HepG2 (cell line): ENCODE data around the gene WNT5B. TPM values are rescaled to one million over a fixed set of nuclear protein-coding genes. Genes with fewer than 3 reads are reported as not detected.

Source experiments
- ATAC-seq: fragments of 200-7000 bp; cut with Tn5 transposase; 3 replicates; pipeline ENCODE4 v1.9.1; 2020; ENCODE audit warnings: mild to moderate bottlenecking, moderate library complexity
- BruUV-seq: library from RNA; stranded (reverse); fragments of 400-500 nt; replicated peaks from 2 replicates; lab custom pipeline; 2021; lab: Mats Ljungman, UMichigan
- CTCF ChIA-PET: fragments of 300-600 bp; formaldehyde crosslinking; extraction: SDS; loops from one replicate; lab custom pipeline; 2021; ENCODE audit warnings: low total read pairs, inconsistent platforms, low intra/inter-chr PET ratio; lab: Yijun Ruan, JAX
- POLR2A ChIA-PET: fragments of 350-600 bp; sonication (Branson Sonifier 250); formaldehyde crosslinking; loops from one replicate; lab custom pipeline; 2020; ENCODE audit warnings: antibody characterized with exemption, inconsistent platforms; lab: Yijun Ruan, JAX
- DNase-seq: peaks from one replicate; pipeline ENCODE4 v3.0.0-alpha.2; 2015; ENCODE audit warnings: low spot score
- FAIRE-seq: peaks from 3 replicates; lab custom pipeline; 2011; peaks lifted over from hg19 to GRCh38; lab: Jason Lieb, UNC
- H2AFZ ChIP-seq: one replicate; pipeline ENCODE4 v1.6.1; 2011; ENCODE audit warnings: low read length, inconsistent platforms
- H3K27ac ChIP-seq: fragments of 300-600 bp; 3 replicates; pipeline ENCODE4 v1.8.0; 2011; ENCODE audit warnings: mixed run types, mild to moderate bottlenecking, mixed read lengths, low read length, inconsistent platforms; ENCODE audit not compliant: insufficient read depth; ENCODE audit errors: extremely low read length
- H3K27me3 ChIP-seq, 2 experiments: fragments of 200-600 bp in 1 of 2; 2 replicates in 1 of 2; 3 replicates in 1 of 2; pipeline versions ENCODE4 v1.6.0 to v1.8.0; 2011; ENCODE audit warnings: low read length in 2 of 2, mild to moderate bottlenecking in 2 of 2, moderate library complexity in 2 of 2, inconsistent platforms in 1 of 2; ENCODE audit not compliant: insufficient read depth in 2 of 2, control insufficient read depth in 1 of 2
- H3K36me3 ChIP-seq, 2 experiments: fragments of 200-600 bp in 1 of 2; replicated peaks in 1 of 2; 2 replicates in 1 of 2; 3 replicates in 1 of 2; pipeline versions ENCODE4 v1.5.1 to v1.8.0; 2011; ENCODE audit warnings: low read length in 2 of 2, inconsistent platforms in 1 of 2; ENCODE audit not compliant: insufficient read depth in 2 of 2, control insufficient read depth in 1 of 2
- H3K4me1 ChIP-seq: 2 replicates; pipeline ENCODE4 v1.5.1; 2012; ENCODE audit warnings: low read length, inconsistent platforms; ENCODE audit not compliant: insufficient read depth
- H3K4me2 ChIP-seq: 2 replicates; pipeline ENCODE4 v1.6.0; 2011; ENCODE audit warnings: low read depth, low read length, inconsistent platforms
- H3K4me3 ChIP-seq, 3 experiments: fragments of 200-600 bp in 1 of 3; sonication (generic), shearing (Covaris generic) in 1 of 3; replicated peaks in 1 of 3; 2 replicates each; pipeline ENCODE4 v1.5.1; 2011 to 2016; ENCODE audit warnings: low read length in 3 of 3, inconsistent platforms in 2 of 3, low read depth in 2 of 3, mild to moderate bottlenecking in 2 of 3, control low read depth in 1 of 3, mixed read lengths in 1 of 3; ENCODE audit not compliant: insufficient read depth in 1 of 3
- H3K79me2 ChIP-seq: one replicate; pipeline ENCODE4 v1.6.1; 2011; ENCODE audit warnings: low read length, inconsistent platforms; ENCODE audit not compliant: insufficient read depth
- H3K9ac ChIP-seq: 2 replicates; pipeline ENCODE4 v1.6.0; 2011; ENCODE audit warnings: mild to moderate bottlenecking, low read depth, low read length, inconsistent platforms; ENCODE audit not compliant: insufficient read depth
- H3K9me3 ChIP-seq: 2 replicates; pipeline ENCODE4 v1.5.1; 2012; ENCODE audit warnings: mild to moderate bottlenecking, low read length
- H4K20me1 ChIP-seq: 2 replicates; pipeline ENCODE4 v1.6.0; 2011; ENCODE audit warnings: inconsistent platforms, mild to moderate bottlenecking, low read length, moderate library complexity; ENCODE audit not compliant: insufficient read depth
- ARNT ChIP-seq: fragments of 450-650 bp; IDR thresholded peaks from 2 replicates; pipeline ENCODE4 v1.6.1; 2017
- CREBL2 ChIP-seq: sonication (generic); formaldehyde crosslinking; IDR thresholded peaks from 2 replicates; pipeline ENCODE4 v1.8.1; 2023; ENCODE audit warnings: missing genetic modification reagents, mild to moderate bottlenecking, borderline replicate concordance
- FUBP1 ChIP-seq: sonication (generic); formaldehyde crosslinking; IDR thresholded peaks from 2 replicates; pipeline ENCODE4 v1.5.1; 2020; ENCODE audit warnings: missing genetic modification reagents, mild to moderate bottlenecking, borderline replicate concordance
- GMEB1 ChIP-seq: sonication (generic); formaldehyde crosslinking; IDR thresholded peaks from 2 replicates; pipeline ENCODE4 v1.5.1; 2020; ENCODE audit warnings: missing genetic modification reagents, mild to moderate bottlenecking, borderline replicate concordance
- HBP1 ChIP-seq: IDR thresholded peaks from 2 replicates; pipeline ENCODE4 v1.6.1; 2016; ENCODE audit warnings: low read depth, control low read depth
- HIVEP1 ChIP-seq: sonication (generic); formaldehyde crosslinking; IDR thresholded peaks from 2 replicates; pipeline ENCODE4 v1.4.0; 2020; ENCODE audit warnings: mild to moderate bottlenecking, missing genetic modification reagents
- POLR2G ChIP-seq: fragments of 200-400 bp; formaldehyde crosslinking; IDR thresholded peaks from 2 replicates; pipeline ENCODE4 v1.6.1; 2018; ENCODE audit warnings: mild to moderate bottlenecking, low read depth, low read length, moderate library complexity
- ZNF335 ChIP-seq: sonication (generic); formaldehyde crosslinking; IDR thresholded peaks from 2 replicates; pipeline ENCODE4 v1.4.0; 2020; ENCODE audit warnings: missing genetic modification reagents
- ZNF577 ChIP-seq: sonication (generic); formaldehyde crosslinking; IDR thresholded peaks from 2 replicates; pipeline ENCODE4 v1.4.0; 2020; ENCODE audit warnings: mild to moderate bottlenecking, low read depth, missing genetic modification reagents, borderline replicate concordance
- ZNF614 ChIP-seq: IDR thresholded peaks from 2 replicates; pipeline ENCODE4 v1.6.1; 2018; ENCODE audit warnings: missing biosample characterization, missing genetic modification reagents, inconsistent platforms, borderline replicate concordance
- ZSCAN31 ChIP-seq: sonication (generic); formaldehyde crosslinking; IDR thresholded peaks from 2 replicates; pipeline ENCODE4 v1.5.0; 2020; ENCODE audit warnings: low read depth, mild to moderate bottlenecking, missing genetic modification reagents
- in situ Hi-C: cut with HindIII; loops from 2 replicates; pipeline ENCODE4 v1.10.0; 2017; ENCODE audit warnings: low pct_unique_long_range_greater_than_20kb; ENCODE audit not compliant: extremely low pct_ligation_motif_present
- intact Hi-C: fragments of 100-400 bp; cut with micrococcal nuclease; formaldehyde crosslinking; loops from one replicate; pipeline ENCODE4 v1.10.0; 2022; ENCODE audit not compliant: unreplicated experiment
- polyA plus RNA-seq, 8 experiments: library from polyadenylated mRNA; depleted of rRNA in 3 of 8; stranded (reverse) in 7 of 8; unstranded in 1 of 8; fragments of >200 nt; fragmentation: Illumina TruSeq in 4 of 8; extraction: Trizol in 4 of 8; gene quantifications; 2 replicates each; pipeline versions ENCODE4 v1.2.1 to v1.2.3, GENCODE V29; 2011 to 2016; ENCODE audit warnings: low read depth in 4 of 8, missing spikeins in 1 of 8, mixed read lengths in 1 of 8; ENCODE audit not compliant: insufficient read depth in 1 of 8
- total RNA-seq, 5 experiments: library from RNA; depleted of rRNA; stranded (reverse); fragments of >200 nt; fragmentation: Illumina TruSeq; extraction: Trizol; gene quantifications; 2 replicates each; pipeline ENCODE4 v1.2.3, GENCODE V29; 2016; ENCODE audit warnings: low read depth in 1 of 5
- TF ChIP-seq, protein P1 (sequence below): sonication (generic); formaldehyde crosslinking; IDR thresholded peaks from 2 replicates; pipeline ENCODE4 v1.4.0; 2020; ENCODE audit warnings: mild to moderate bottlenecking, missing genetic modification reagents, borderline replicate concordance

WNT5B gene
- total and polyA plus RNA-seq, 2 of the 13 experiments (the other 11 are each of a cell fraction or from before 2014, with no cell fraction given) = 0.04 TPM; not detected in 1

- Histone ChIP-seq H2AFZ (no peak overlapping the region), H3K79me2 (no peaks in the 10 kb centered on the region), H3K36me3 (no peaks in the 10 kb centered on the region), H4K20me1 (no peaks in the 10 kb centered on the region), H3K4me2 (no peak overlapping the region), H3K27me3 (peaks cover 0 to 34% of the 10 kb centered on the region in 2 experiments; a peak in 3 of 5 replicates), H3K4me3 (no peak overlapping the region), H3K9me3 (no peaks in the 10 kb centered on the region), H3K9ac (no peak overlapping the region), H3K27ac (no peak overlapping the region), H3K4me1 (peaks cover 40% of the 10 kb centered on the region)
- in situ Hi-C loops (loop anchor here (5.0 kb wide), 1 partner anchor 140 kb away; no protein-coding TSS in a partner anchor), intact Hi-C loops (loop anchor here (1.0 to 5.0 kb wide), 3 partner anchors 40 to 290 kb away; partner anchors contain the start of gene ADIPOR2)
- no peak for TF ChIP-seq GMEB1 (CRISPR knock-in tag)
- TF ChIP-seq HBP1 (CRISPR knock-in tag) = no peak
- TF ChIP-seq, protein P1, sequence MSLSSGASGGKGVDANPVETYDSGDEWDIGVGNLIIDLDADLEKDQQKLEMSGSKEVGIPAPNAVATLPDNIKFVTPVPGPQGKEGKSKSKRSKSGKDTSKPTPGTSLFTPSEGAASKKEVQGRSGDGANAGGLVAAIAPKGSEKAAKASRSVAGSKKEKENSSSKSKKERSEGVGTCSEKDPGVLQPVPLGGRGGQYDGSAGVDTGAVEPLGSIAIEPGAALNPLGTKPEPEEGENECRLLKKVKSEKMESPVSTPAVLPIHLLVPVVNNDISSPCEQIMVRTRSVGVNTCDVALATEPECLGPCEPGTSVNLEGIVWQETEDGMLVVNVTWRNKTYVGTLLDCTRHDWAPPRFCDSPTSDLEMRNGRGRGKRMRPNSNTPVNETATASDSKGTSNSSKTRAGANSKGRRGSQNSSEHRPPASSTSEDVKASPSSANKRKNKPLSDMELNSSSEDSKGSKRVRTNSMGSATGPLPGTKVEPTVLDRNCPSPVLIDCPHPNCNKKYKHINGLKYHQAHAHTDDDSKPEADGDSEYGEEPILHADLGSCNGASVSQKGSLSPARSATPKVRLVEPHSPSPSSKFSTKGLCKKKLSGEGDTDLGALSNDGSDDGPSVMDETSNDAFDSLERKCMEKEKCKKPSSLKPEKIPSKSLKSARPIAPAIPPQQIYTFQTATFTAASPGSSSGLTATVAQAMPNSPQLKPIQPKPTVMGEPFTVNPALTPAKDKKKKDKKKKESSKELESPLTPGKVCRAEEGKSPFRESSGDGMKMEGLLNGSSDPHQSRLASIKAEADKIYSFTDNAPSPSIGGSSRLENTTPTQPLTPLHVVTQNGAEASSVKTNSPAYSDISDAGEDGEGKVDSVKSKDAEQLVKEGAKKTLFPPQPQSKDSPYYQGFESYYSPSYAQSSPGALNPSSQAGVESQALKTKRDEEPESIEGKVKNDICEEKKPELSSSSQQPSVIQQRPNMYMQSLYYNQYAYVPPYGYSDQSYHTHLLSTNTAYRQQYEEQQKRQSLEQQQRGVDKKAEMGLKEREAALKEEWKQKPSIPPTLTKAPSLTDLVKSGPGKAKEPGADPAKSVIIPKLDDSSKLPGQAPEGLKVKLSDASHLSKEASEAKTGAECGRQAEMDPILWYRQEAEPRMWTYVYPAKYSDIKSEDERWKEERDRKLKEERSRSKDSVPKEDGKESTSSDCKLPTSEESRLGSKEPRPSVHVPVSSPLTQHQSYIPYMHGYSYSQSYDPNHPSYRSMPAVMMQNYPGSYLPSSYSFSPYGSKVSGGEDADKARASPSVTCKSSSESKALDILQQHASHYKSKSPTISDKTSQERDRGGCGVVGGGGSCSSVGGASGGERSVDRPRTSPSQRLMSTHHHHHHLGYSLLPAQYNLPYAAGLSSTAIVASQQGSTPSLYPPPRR (CRISPR knock-in tag) = no peak
- TF ChIP-seq ARNT = no peak
- no peak for TF ChIP-seq ZNF577 (CRISPR knock-in tag)
- TF ChIP-seq ZNF614 (CRISPR knock-in tag) = no peak
- TF ChIP-seq ZNF335 (CRISPR knock-in tag) = no peak
- no peak for TF ChIP-seq HIVEP1
- TF ChIP-seq POLR2G = no peak
- TF ChIP-seq ZSCAN31 (CRISPR knock-in tag) = no peak
- no peak for TF ChIP-seq FUBP1 (CRISPR knock-in tag)
- TF ChIP-seq CREBL2 (CRISPR knock-in tag) = no peak
- ChIA-PET POLR2A (interaction anchor here (1.8 to 2.6 kb wide), 2 partner anchors 39 to 139 kb away, joined by 5 to 14 read pairs; partner anchors contain the start of gene ADIPOR2), CTCF (interaction anchor here (0.7 to 3.3 kb wide), 3 partner anchors 139 to 143 kb away, joined by 3 to 47 read pairs (median 4); no protein-coding TSS in a partner anchor)
- DNase-seq = no peak
- BruUV-seq = no TSS peak
- FAIRE-seq = no peak
- ATAC-seq = no peak
Observed at GRCh38 chr12:1651946-1652345, 22.9 kb downstream of the WNT5B start.
